T-cell (primary cell): Measurements from ENCODE around the gene KCNH5. TPM values are rescaled to one million over a fixed set of nuclear protein-coding genes. Genes with fewer than 3 reads are reported as not detected.

Source experiments
- ATAC-seq, 4 experiments: fragments of 200-7000 bp in 3 of 4; fragments of 150-1000 bp in 1 of 4; cut with Tn5 transposase; replicated peaks in 1 of 4; 1 replicate in 3 of 4; 2 replicates in 1 of 4; pipeline ENCODE4 v1.10.0; 2021; ENCODE audit warnings: moderate library complexity in 3 of 4, mild to moderate bottlenecking in 2 of 4, moderate number of reproducible peaks in 1 of 4
- CTCF ChIA-PET, 2 donors: fragments of 300-600 bp; sonication (Branson Sonifier 250); formaldehyde crosslinking; loops; one replicate each; lab custom pipeline; 2022; ENCODE audit warnings: antibody characterized with exemption in 2 of 2; lab: Charles Lee
- POLR2A ChIA-PET, 2 donors: fragments of 300-600 bp; sonication (Branson Sonifier 250); formaldehyde crosslinking; loops; one replicate each; lab custom pipeline; 2022; ENCODE audit warnings: antibody characterized with exemption in 2 of 2; lab: Charles Lee
- DNase-seq, 35 experiments: peaks; one replicate each; pipeline versions ENCODE4 v3.0.0 to v3.0.0-alpha.2; 2013 to 2023
- H3K27ac ChIP-seq: one replicate; pipeline ENCODE4 v1.5.1; 2013; ENCODE audit warnings: low read length
- H3K27me3 ChIP-seq, 2 experiments: replicated peaks in 1 of 2; 1 replicate in 1 of 2; 2 replicates in 1 of 2; pipeline versions ENCODE4 v1.6.1 to v1.7.0; 2013; ENCODE audit warnings: low read length in 1 of 2, mixed read lengths in 1 of 2; ENCODE audit not compliant: control insufficient read depth in 2 of 2, insufficient read depth in 2 of 2; ENCODE audit errors: extremely low read depth in 1 of 2
- H3K36me3 ChIP-seq, 2 donors: 1 replicate in 1 of 2; 2 replicates in 1 of 2; pipeline versions ENCODE4 v1.6.1 to v1.7.0; 2013; ENCODE audit warnings: low read length in 1 of 2; ENCODE audit not compliant: control insufficient read depth in 2 of 2, insufficient read depth in 1 of 2; ENCODE audit errors: extremely low read depth in 1 of 2
- H3K4me1 ChIP-seq, 2 experiments: 1 replicate in 1 of 2; 2 replicates in 1 of 2; pipeline versions ENCODE4 v1.6.1 to v1.7.0; 2013; ENCODE audit warnings: low read length in 2 of 2, mixed read lengths in 1 of 2; ENCODE audit not compliant: insufficient read depth in 2 of 2, control insufficient read depth in 1 of 2; ENCODE audit errors: extremely low read depth in 1 of 2
- H3K4me3 ChIP-seq, 2 donors: 1 replicate in 1 of 2; 2 replicates in 1 of 2; pipeline versions ENCODE4 v1.5.1 to v1.7.0; 2013; ENCODE audit warnings: mild to moderate bottlenecking in 2 of 2, low read length in 1 of 2, moderate library complexity in 1 of 2; ENCODE audit not compliant: control insufficient read depth in 1 of 2; ENCODE audit errors: extremely low read depth in 1 of 2
- H3K9me3 ChIP-seq: 2 replicates; pipeline ENCODE4 v1.7.0; 2013
- H3K27ac Mint-ChIP-seq, 2 donors: one replicate each; pipeline ENCODE4 v1.8.0; 2020 to 2021; ENCODE audit warnings: mild to moderate bottlenecking in 2 of 2, mixed read lengths in 2 of 2
- H3K27me3 Mint-ChIP-seq, 2 donors: one replicate each; pipeline ENCODE4 v1.8.0; 2021 to 2022; ENCODE audit warnings: mixed read lengths in 2 of 2
- H3K36me3 Mint-ChIP-seq: one replicate; pipeline ENCODE4 v1.8.0; 2021; ENCODE audit warnings: mixed read lengths
- H3K4me1 Mint-ChIP-seq, 3 donors: one replicate each; pipeline ENCODE4 v1.8.0; 2020 to 2022; ENCODE audit warnings: mixed read lengths in 3 of 3, mild to moderate bottlenecking in 1 of 3
- H3K4me3 Mint-ChIP-seq, 3 donors: one replicate each; pipeline ENCODE4 v1.8.0; 2020 to 2022; ENCODE audit warnings: mild to moderate bottlenecking in 3 of 3, mixed read lengths in 3 of 3, moderate library complexity in 3 of 3
- H3K9me3 Mint-ChIP-seq, 3 donors: one replicate each; pipeline ENCODE4 v1.8.0; 2020 to 2022; ENCODE audit warnings: mixed read lengths in 3 of 3
- WGBS: methylation state at CpG from one replicate; pipeline ENCODE4 v1.1.5; 2013; ENCODE audit warnings: missing lambda C conversion rate; ENCODE audit not compliant: insufficient coverage; 5-methylcytosine and 5-hydroxymethylcytosine counted together
- total RNA-seq, 35 experiments: library from RNA in 6 of 35; stranded (reverse) in 6 of 35; fragments of 120-200 nt in 1 of 35; gene quantifications; one replicate each; pipeline versions ENCODE4 v1.2.1 to v1.2.4 and lab custom pipeline; 2013 to 2026

Gene KCNH5
- total RNA-seq, 5 donors from 2014 or later (not counting 1 experiment from before 2014, with no cell fraction given), result not detected

DNA sequence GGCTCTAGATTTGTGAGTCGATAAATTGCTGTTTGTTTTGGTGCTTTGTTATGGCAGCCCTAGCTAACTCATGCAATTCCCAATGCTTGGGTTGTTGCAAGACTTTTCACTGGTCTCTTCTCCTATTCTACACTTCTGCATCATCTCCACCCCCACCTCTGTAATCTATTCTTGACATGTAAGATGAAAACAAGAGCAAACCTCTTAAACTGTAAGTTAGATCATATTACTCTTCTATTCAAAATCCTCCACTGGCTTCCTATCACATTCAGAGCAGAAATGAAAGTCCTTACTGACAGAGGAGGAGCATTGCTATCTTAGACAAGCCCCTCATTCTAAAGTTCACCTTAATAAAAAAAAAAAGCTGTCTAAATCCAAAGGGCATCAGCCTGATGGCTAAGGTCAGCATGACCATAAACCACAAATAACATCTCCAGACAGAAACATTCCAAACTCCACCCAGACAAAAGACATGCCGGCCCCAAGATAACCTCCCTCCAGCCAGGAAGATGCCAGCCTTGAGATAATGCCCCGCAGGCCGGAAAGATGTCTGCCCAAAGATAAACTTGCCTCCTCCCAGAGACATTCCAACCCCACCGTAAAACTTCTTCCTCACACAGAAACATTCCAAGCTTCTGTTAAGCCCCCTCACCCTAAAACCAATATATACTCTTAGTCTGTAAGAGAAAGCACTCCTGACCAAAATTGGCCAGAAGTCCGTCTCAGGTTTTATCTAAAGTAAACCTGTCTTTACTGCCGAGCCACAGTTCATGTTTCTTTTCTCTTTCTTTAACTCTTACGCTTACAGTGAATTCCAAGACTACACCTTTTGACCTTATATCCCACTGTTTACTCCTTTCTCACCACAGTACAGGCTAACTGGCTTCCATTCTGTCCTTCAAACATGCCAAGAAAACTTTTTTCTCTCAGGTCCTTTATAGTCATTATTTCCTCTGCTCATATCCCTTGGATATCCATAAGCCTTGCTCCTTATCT is 308.9 kb downstream of the KCNH5 start:
- no peaks in the 10 kb centered on the region for H3K9me3 ChIP-seq
- no peaks in the 10 kb centered on the region for H3K4me1 ChIP-seq
- 93% methylated on average over 7 of the region's 8 CpGs for WGBS
- Mint-ChIP-seq H3K36me3 (no peaks in the 10 kb centered on the region), H3K27ac (no peak overlapping the region), H3K9me3 (peaks cover 3 to 22% (median 4%) of the 10 kb centered on the region in 3 donors), H3K4me1 (no peaks in the 10 kb centered on the region), H3K27me3 (no peaks in the 10 kb centered on the region), H3K4me3 (no peak overlapping the region)
- CTCF ChIA-PET, result no interaction called here
- ATAC-seq (no peak), DNase-seq (no peak)
- H3K27me3 ChIP-seq, result no peaks in the 10 kb centered on the region
- H3K4me3 ChIP-seq, result no peak overlapping the region
- no peaks in the 10 kb centered on the region for H3K36me3 ChIP-seq
- POLR2A ChIA-PET, result no interaction called here
- no peak overlapping the region for H3K27ac ChIP-seq

DNA sequence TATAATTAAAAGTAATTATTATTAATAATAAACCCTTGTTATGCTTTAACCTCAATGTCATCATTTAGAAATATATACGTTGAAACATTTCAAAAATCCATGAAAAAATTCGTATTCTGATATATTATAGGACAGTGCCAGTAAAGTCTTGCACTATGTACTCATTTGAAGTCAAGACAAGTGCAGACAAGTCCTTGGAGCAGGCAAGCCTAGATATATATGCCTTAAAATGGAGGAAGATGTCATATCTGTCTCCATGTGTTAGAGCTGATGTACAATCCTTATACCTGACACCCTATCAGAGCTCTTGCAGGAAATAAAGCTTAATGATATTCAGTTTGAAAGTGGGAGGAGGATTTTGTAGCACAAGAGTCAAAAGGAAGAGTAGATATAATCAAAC is 310.4 kb downstream of the KCNH5 start:
- no CpG with 5 or more reads among the region's 2 CpGs for WGBS
- CTCF ChIA-PET, result no interaction called here
- ATAC-seq, result no peak

DNA sequence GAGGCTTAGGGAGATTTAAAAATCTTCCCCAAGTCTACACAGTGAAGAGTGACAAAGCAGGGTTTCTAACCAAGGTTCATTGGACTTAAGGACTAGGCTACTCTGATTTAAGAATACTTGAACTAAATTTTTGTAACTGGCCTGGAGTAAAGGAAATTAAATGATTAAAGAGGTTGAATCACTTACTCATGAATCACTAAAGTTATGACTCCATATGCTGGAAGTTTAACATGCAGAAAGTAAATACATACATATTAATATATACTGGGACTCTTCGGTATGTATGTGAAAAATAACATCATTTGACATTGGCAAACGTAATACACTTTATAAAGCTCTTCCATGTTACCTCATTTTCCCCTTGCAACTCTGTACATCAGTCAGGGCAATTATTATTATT is 322.9 kb downstream of the KCNH5 start:
- WGBS, result no CpG with 5 or more reads among the region's 2 CpGs
- ATAC-seq (no peak), DNase-seq (no peak)
- Mint-ChIP-seq H3K9me3 (peaks cover 6 to 8% (median 7%) of the 10 kb centered on the region in 3 donors), H3K27ac (no peak overlapping the region), H3K4me3 (no peak overlapping the region), H3K27me3 (no peaks in the 10 kb centered on the region), H3K4me1 (no peaks in the 10 kb centered on the region), H3K36me3 (no peaks in the 10 kb centered on the region)
- no peaks in the 10 kb centered on the region for H3K9me3 ChIP-seq
- H3K27ac ChIP-seq, result no peak overlapping the region
- POLR2A ChIA-PET, result no interaction called here
- no peak overlapping the region for H3K4me3 ChIP-seq
- no peaks in the 10 kb centered on the region for H3K27me3 ChIP-seq
- CTCF ChIA-PET, result no interaction called here
- H3K4me1 ChIP-seq, result no peaks in the 10 kb centered on the region
- H3K36me3 ChIP-seq, result no peaks in the 10 kb centered on the region

More for the DNA sequence above, 310.4 kb downstream of the KCNH5 start:
- H3K27ac ChIP-seq, result no peak overlapping the region
- Mint-ChIP-seq H3K9me3 (peaks cover 5 to 19% (median 8%) of the 10 kb centered on the region in 3 donors), H3K4me1 (no peaks in the 10 kb centered on the region), H3K4me3 (no peak overlapping the region), H3K27ac (no peak overlapping the region), H3K27me3 (no peaks in the 10 kb centered on the region), H3K36me3 (no peaks in the 10 kb centered on the region)
- no peaks in the 10 kb centered on the region for H3K27me3 ChIP-seq
- no peak for DNase-seq
- H3K9me3 ChIP-seq, result no peaks in the 10 kb centered on the region
- H3K4me3 ChIP-seq, result no peak overlapping the region
- H3K36me3 ChIP-seq, result no peaks in the 10 kb centered on the region
- no peaks in the 10 kb centered on the region for H3K4me1 ChIP-seq
- POLR2A ChIA-PET, result interaction anchor here in 1 of 2 donors (0.6 kb wide), 1 partner anchor 56 kb away, joined by 3 read pairs; no protein-coding TSS in a partner anchor

DNA sequence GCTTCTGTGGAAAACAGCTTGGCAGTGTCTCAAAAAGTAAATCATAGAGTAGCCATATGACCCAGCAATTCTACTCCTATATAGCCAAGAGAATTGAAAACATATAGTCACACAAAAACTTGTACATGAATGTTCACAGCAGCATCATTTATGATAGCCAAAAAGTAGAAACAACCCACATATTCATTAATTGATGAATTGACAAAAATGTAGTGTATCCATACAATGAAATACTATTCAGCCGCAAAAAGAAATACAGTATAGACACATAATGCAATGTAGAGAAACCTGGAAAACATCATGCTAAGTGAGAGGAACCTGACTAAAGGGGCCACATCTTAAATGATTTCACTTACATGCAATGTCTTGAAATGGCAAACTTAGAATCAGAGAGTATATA is 326.6 kb downstream of the KCNH5 start:
- no peak overlapping the region for H3K27ac Mint-ChIP-seq
- H3K4me3 Mint-ChIP-seq, result no peak overlapping the region
- Histone ChIP-seq H3K36me3 (no peaks in the 10 kb centered on the region), H3K4me1 (no peaks in the 10 kb centered on the region), H3K27me3 (no peaks in the 10 kb centered on the region), H3K4me3 (no peak overlapping the region), H3K9me3 (no peaks in the 10 kb centered on the region), H3K27ac (no peak overlapping the region)
- CTCF ChIA-PET, result no interaction called here
- no peaks in the 10 kb centered on the region for H3K27me3 Mint-ChIP-seq
- no CpG with 5 or more reads among the region's 1 CpG for WGBS
- POLR2A ChIA-PET, result no interaction called here
- H3K4me1 Mint-ChIP-seq, result no peaks in the 10 kb centered on the region
- DNase-seq (no peak), ATAC-seq (no peak)
- peaks cover 7 to 8% (median 8%) of the 10 kb centered on the region in 3 donors for H3K9me3 Mint-ChIP-seq
- no peaks in the 10 kb centered on the region for H3K36me3 Mint-ChIP-seq

DNA sequence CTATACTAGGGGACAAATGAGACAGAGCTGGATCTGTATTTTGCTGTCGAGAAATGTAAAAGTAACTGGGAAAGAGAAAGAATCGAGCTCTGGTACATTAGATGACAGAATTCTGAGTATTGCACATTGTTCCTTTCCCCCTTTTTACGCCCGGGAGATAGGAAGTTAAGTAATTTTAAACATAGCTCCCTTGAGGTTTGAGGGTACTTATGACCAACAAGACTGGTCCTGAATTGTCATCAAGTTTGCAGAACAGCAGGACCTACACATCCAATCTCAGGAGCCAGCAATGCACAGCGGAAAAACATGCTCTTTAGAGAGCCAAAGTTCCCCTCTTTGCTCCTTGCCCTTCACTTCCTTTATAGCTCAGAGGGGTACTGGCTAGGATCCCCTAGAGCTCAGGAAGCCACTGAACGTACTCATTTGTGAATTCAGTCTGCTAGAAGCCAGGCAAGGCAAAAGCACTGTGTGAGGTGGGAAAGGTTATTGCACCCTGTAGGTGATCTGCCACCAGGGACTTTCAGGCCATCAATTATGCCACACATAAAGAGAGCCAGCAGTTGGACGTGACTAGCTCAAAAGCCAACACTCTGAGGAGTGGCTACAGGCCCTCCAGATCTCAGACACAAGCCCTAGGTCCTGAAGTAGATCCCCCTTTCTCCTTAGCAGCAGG is 333.8 kb downstream of the KCNH5 start:
- Histone ChIP-seq H3K4me1 (no peaks in the 10 kb centered on the region), H3K27me3 (no peaks in the 10 kb centered on the region), H3K9me3 (no peaks in the 10 kb centered on the region), H3K4me3 (no peak overlapping the region), H3K36me3 (no peaks in the 10 kb centered on the region), H3K27ac (no peak overlapping the region)
- ChIA-PET CTCF (no interaction called here), POLR2A (no interaction called here)
- 40% methylated on average over 1 of the region's 7 CpGs for WGBS
- DNase-seq, result no peak
- Mint-ChIP-seq H3K27me3 (no peaks in the 10 kb centered on the region), H3K27ac (no peak overlapping the region), H3K4me1 (no peaks in the 10 kb centered on the region), H3K4me3 (no peak overlapping the region), H3K9me3 (peaks cover 0 to 3% (median 2%) of the 10 kb centered on the region in 3 donors), H3K36me3 (no peaks in the 10 kb centered on the region)
- ATAC-seq, result no peak

DNA sequence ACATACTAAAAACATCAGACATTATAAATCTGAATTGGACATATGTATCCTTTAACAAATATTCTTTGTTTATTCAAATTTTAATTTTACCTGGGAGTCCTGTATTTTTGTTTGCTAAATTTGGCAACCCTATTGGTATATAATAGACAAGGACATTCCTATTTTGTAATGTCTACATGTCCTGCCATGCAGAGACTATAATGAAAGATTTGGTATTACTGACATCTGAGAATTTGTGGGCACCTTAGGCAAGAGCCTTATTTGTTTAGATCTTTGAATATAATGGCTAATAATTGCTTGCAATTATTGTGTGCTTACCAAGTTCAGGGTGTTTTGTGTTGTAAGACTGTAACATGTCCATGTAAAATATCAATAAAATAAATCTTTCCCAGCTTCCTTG is 334.4 kb downstream of the KCNH5 start:
- Mint-ChIP-seq H3K4me3 (no peak overlapping the region), H3K36me3 (no peaks in the 10 kb centered on the region), H3K9me3 (peaks cover 0 to 6% (median 2%) of the 10 kb centered on the region in 3 donors), H3K27ac (no peak overlapping the region), H3K4me1 (no peaks in the 10 kb centered on the region), H3K27me3 (no peaks in the 10 kb centered on the region)
- Histone ChIP-seq H3K27me3 (no peaks in the 10 kb centered on the region), H3K27ac (no peak overlapping the region), H3K4me3 (no peak overlapping the region), H3K36me3 (no peaks in the 10 kb centered on the region), H3K4me1 (no peaks in the 10 kb centered on the region), H3K9me3 (no peaks in the 10 kb centered on the region)
- POLR2A ChIA-PET, result no interaction called here
- no peak for ATAC-seq
- CTCF ChIA-PET, result no interaction called here
- DNase-seq, result no peak
